ENCODE results near the gene DCP2.

The DCP2 gene

GRCh38 chr5:113052041-113052795, 75.6 kb downstream of the DCP2 start:
- ATAC-seq (replicated peaks) (no peak), DNase-seq (no peak)
- Mint-ChIP-seq H3K4me3 (no peak overlapping the region), H3K9me3 (no peaks in the 10 kb centered on the region), H3K27me3 (no peaks in the 10 kb centered on the region), H3K27ac (no peak overlapping the region), H3K4me1 (peaks cover 14 to 20% of the 10 kb centered on the region in 2 donors), H3K36me3 (no peaks in the 10 kb centered on the region)

- H3K27ac Mint-ChIP-seq = no peak overlapping the region
- H3K9me3 Mint-ChIP-seq = no peaks in the 10 kb centered on the region
- DNase-seq (no peak), ATAC-seq (replicated peaks) (no peak)
- peaks cover 5 to 7% of the 10 kb centered on the region in 2 donors for H3K4me1 Mint-ChIP-seq
- no peak overlapping the region for H3K4me3 Mint-ChIP-seq
- H3K27me3 Mint-ChIP-seq = no peaks in the 10 kb centered on the region
- H3K36me3 Mint-ChIP-seq = no peaks in the 10 kb centered on the region
These were observed 77.0 kb downstream of the DCP2 start for GRCh38 chr5:113053511-113053995.

- H3K9me3 Mint-ChIP-seq = no peaks in the 10 kb centered on the region
- peaks cover 3 to 7% of the 10 kb centered on the region in 2 donors for H3K4me1 Mint-ChIP-seq
- H3K4me3 Mint-ChIP-seq = no peak overlapping the region
- H3K27ac Mint-ChIP-seq = no peak overlapping the region
- H3K27me3 Mint-ChIP-seq = peaks cover 0 to 5% of the 10 kb centered on the region in 2 donors
- DNase-seq = no peak
- no peaks in the 10 kb centered on the region for H3K36me3 Mint-ChIP-seq
- no peak for ATAC-seq (replicated peaks)
These were observed 78.3 kb downstream of the DCP2 start for GRCh38 chr5:113054899-113055298.

GRCh38 chr5:113056988-113057387, 80.4 kb downstream of the DCP2 start:
- H3K4me3 Mint-ChIP-seq = no peak overlapping the region
- ATAC-seq (replicated peaks) = no peak
- peaks cover 0 to 5% of the 10 kb centered on the region in 2 donors for H3K27me3 Mint-ChIP-seq
- no peak overlapping the region for H3K27ac Mint-ChIP-seq
- DNase-seq = no peak
- H3K36me3 Mint-ChIP-seq = no peaks in the 10 kb centered on the region
- no peaks in the 10 kb centered on the region for H3K9me3 Mint-ChIP-seq
- peaks cover 3 to 8% of the 10 kb centered on the region in 2 donors for H3K4me1 Mint-ChIP-seq

- no peaks in the 10 kb centered on the region for H3K36me3 Mint-ChIP-seq
- H3K9me3 Mint-ChIP-seq = no peaks in the 10 kb centered on the region
- H3K4me3 Mint-ChIP-seq = no peak overlapping the region
- H3K4me1 Mint-ChIP-seq = peaks cover 3 to 13% of the 10 kb centered on the region in 2 donors
- DNase-seq = no peak
- H3K27me3 Mint-ChIP-seq = peaks cover 0 to 5% of the 10 kb centered on the region in 2 donors
- no peak overlapping the region for H3K27ac Mint-ChIP-seq
- ATAC-seq (replicated peaks) = no peak
These were observed 81.0 kb downstream of the DCP2 start for GRCh38 chr5:113057557-113057984.

- ATAC-seq (replicated peaks) = no peak
- peaks cover 0 to 5% of the 10 kb centered on the region in 2 donors for H3K27me3 Mint-ChIP-seq
- DNase-seq = no peak
- H3K4me1 Mint-ChIP-seq = peaks cover 3 to 16% of the 10 kb centered on the region in 2 donors
- H3K36me3 Mint-ChIP-seq = no peaks in the 10 kb centered on the region
- no peak overlapping the region for H3K27ac Mint-ChIP-seq
- no peak overlapping the region for H3K4me3 Mint-ChIP-seq
- no peaks in the 10 kb centered on the region for H3K9me3 Mint-ChIP-seq
These were observed 81.7 kb downstream of the DCP2 start for GRCh38 chr5:113058269-113058668.

- no peak for ATAC-seq (replicated peaks)
- no peak for DNase-seq
- peaks cover 0 to 5% of the 10 kb centered on the region in 2 donors for H3K27me3 Mint-ChIP-seq
- no peak overlapping the region for H3K4me3 Mint-ChIP-seq
- H3K36me3 Mint-ChIP-seq = no peaks in the 10 kb centered on the region
- no peak overlapping the region for H3K27ac Mint-ChIP-seq
- H3K4me1 Mint-ChIP-seq = peaks cover 3 to 16% of the 10 kb centered on the region in 2 donors
- H3K9me3 Mint-ChIP-seq = no peaks in the 10 kb centered on the region
These were observed 82.2 kb downstream of the DCP2 start for GRCh38 chr5:113058706-113059226.

- H3K27me3 Mint-ChIP-seq = peaks cover 0 to 5% of the 10 kb centered on the region in 2 donors
- DNase-seq (no peak), ATAC-seq (replicated peaks) (no peak)
- no peak overlapping the region for H3K4me3 Mint-ChIP-seq
- H3K36me3 Mint-ChIP-seq = no peaks in the 10 kb centered on the region
- H3K4me1 Mint-ChIP-seq = peaks cover 3 to 16% of the 10 kb centered on the region in 2 donors
- H3K9me3 Mint-ChIP-seq = no peaks in the 10 kb centered on the region
- H3K27ac Mint-ChIP-seq = no peak overlapping the region
These were observed 82.8 kb downstream of the DCP2 start for GRCh38 chr5:113059232-113060040.

- Mint-ChIP-seq H3K4me1 (peaks cover 3 to 16% of the 10 kb centered on the region in 2 donors), H3K36me3 (no peaks in the 10 kb centered on the region), H3K27ac (no peak overlapping the region), H3K9me3 (no peaks in the 10 kb centered on the region), H3K4me3 (no peak overlapping the region), H3K27me3 (peaks cover 0 to 5% of the 10 kb centered on the region in 2 donors)
- DNase-seq (no peak), ATAC-seq (replicated peaks) (no peak)
These were observed 83.9 kb downstream of the DCP2 start for GRCh38 chr5:113060408-113061025.

- no peak overlapping the region for H3K27ac Mint-ChIP-seq
- peaks cover 0 to 5% of the 10 kb centered on the region in 2 donors for H3K27me3 Mint-ChIP-seq
- DNase-seq = no peak
- no peaks in the 10 kb centered on the region for H3K9me3 Mint-ChIP-seq
- peaks cover 0 to 11% of the 10 kb centered on the region in 2 donors for H3K4me1 Mint-ChIP-seq
- no peaks in the 10 kb centered on the region for H3K36me3 Mint-ChIP-seq
- H3K4me3 Mint-ChIP-seq = no peak overlapping the region
- no peak for ATAC-seq (replicated peaks)
These were observed 85.5 kb downstream of the DCP2 start for GRCh38 chr5:113061846-113062780.

GRCh38 chr5:113062869-113063508, 86.4 kb downstream of the DCP2 start:
- H3K4me3 Mint-ChIP-seq = no peak overlapping the region
- H3K4me1 Mint-ChIP-seq = peaks cover 0 to 9% of the 10 kb centered on the region in 2 donors
- H3K9me3 Mint-ChIP-seq = no peaks in the 10 kb centered on the region
- H3K36me3 Mint-ChIP-seq = no peaks in the 10 kb centered on the region
- DNase-seq = no peak
- H3K27ac Mint-ChIP-seq = no peak overlapping the region
- peaks cover 0 to 5% of the 10 kb centered on the region in 2 donors for H3K27me3 Mint-ChIP-seq
- no peak for ATAC-seq (replicated peaks)

GRCh38 chr5:113063927-113064326, 87.3 kb downstream of the DCP2 start:
- Mint-ChIP-seq H3K27ac (no peak overlapping the region), H3K27me3 (peaks cover 0 to 5% of the 10 kb centered on the region in 2 donors), H3K9me3 (no peaks in the 10 kb centered on the region), H3K4me1 (peaks cover 2 to 9% of the 10 kb centered on the region in 2 donors), H3K4me3 (no peak overlapping the region), H3K36me3 (no peaks in the 10 kb centered on the region)
- ATAC-seq (replicated peaks) (no peak), DNase-seq (no peak)

- H3K36me3 Mint-ChIP-seq = no peaks in the 10 kb centered on the region
- H3K4me1 Mint-ChIP-seq = peaks cover 2 to 9% of the 10 kb centered on the region in 2 donors
- H3K27me3 Mint-ChIP-seq = peaks cover 0 to 1% of the 10 kb centered on the region in 2 donors
- DNase-seq (no peak), ATAC-seq (replicated peaks) (no peak)
- no peaks in the 10 kb centered on the region for H3K9me3 Mint-ChIP-seq
- no peak overlapping the region for H3K27ac Mint-ChIP-seq
- H3K4me3 Mint-ChIP-seq = no peak overlapping the region
These were observed 88.2 kb downstream of the DCP2 start for GRCh38 chr5:113064806-113065205.
